OCI-LY1 (cell line): ENCODE measurements around the gene TNNT2.

Experiments used
- EZH2 ChIP-seq: fragments of 200-600 bp; sonication (generic), shearing (Covaris generic); IDR thresholded peaks from 2 replicates; pipeline ENCODE4 v1.8.0; 2017; ENCODE audit warnings: borderline replicate concordance, mixed run types, mild to moderate bottlenecking, antibody characterized with exemption, low read length, moderate library complexity, mixed read lengths
- TF ChIP-seq, protein P1 (sequence below): fragments of 200-600 bp; sonication (generic), shearing (Covaris generic); IDR thresholded peaks from 2 replicates; pipeline ENCODE4 v1.5.1; 2017; ENCODE audit warnings: mild to moderate bottlenecking, antibody characterized with exemption, low read length, moderate library complexity, mixed read lengths

DNA sequence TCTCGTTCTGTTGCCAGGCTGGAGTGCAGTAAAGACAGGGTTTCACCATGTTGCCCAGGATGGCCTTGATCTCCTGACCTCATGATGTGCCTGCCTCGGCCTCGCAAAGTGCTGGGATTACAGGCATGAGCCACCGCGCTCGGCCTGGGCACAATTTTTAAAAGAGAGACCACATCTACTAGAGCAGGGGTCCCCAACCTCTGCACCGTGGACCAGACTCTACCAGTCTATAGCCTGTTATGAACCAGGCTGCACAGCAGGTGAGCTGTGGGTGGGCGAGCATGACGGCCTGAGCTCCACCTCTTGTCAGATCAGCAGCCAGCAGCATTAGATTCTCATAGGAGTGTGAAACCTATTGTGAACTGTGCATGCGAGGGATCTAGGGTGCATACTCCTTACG lies 20.8 kb downstream of the TNNT2 start:
- TF ChIP-seq, protein P1, sequence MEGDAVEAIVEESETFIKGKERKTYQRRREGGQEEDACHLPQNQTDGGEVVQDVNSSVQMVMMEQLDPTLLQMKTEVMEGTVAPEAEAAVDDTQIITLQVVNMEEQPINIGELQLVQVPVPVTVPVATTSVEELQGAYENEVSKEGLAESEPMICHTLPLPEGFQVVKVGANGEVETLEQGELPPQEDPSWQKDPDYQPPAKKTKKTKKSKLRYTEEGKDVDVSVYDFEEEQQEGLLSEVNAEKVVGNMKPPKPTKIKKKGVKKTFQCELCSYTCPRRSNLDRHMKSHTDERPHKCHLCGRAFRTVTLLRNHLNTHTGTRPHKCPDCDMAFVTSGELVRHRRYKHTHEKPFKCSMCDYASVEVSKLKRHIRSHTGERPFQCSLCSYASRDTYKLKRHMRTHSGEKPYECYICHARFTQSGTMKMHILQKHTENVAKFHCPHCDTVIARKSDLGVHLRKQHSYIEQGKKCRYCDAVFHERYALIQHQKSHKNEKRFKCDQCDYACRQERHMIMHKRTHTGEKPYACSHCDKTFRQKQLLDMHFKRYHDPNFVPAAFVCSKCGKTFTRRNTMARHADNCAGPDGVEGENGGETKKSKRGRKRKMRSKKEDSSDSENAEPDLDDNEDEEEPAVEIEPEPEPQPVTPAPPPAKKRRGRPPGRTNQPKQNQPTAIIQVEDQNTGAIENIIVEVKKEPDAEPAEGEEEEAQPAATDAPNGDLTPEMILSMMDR = no peak
- no peak for TF ChIP-seq EZH2
